Measurements from ENCODE around the gene FKBP6. TPM values are rescaled to one million over a fixed set of nuclear protein-coding genes. Genes with fewer than 3 reads are reported as not detected.

Gene FKBP6
- total RNA-seq, 1 experiment from 2014 or later: not detected

- Histone ChIP-seq H3K79me1 (ENCODE audit: insufficient read depth, low read depth, low read length, poor library complexity, severe bottlenecking) (no peaks in the 10 kb centered on the region), H3K9me3 (ENCODE audit: control insufficient read depth, low read depth, low read length) (no peaks in the 10 kb centered on the region), H3K56ac (ENCODE audit: insufficient read length, low read depth, low read length) (no peak overlapping the region), H3T11ph (ENCODE audit: low read length) (no peak overlapping the region), H2BK15ac (ENCODE audit: low read depth, low read length) (no peak overlapping the region), H4K20me1 (ENCODE audit: control insufficient read depth, insufficient read depth, insufficient read length) (no peaks in the 10 kb centered on the region), H4K91ac (ENCODE audit: insufficient read length, low read depth, low read length) (no peak overlapping the region), H3K9ac (ENCODE audit: extremely low read depth, insufficient read length, low read length) (no peak overlapping the region), H4K5ac (ENCODE audit: insufficient read length, low read depth, low read length) (no peak overlapping the region), H2BK20ac (ENCODE audit: low read depth, low read length, poor library complexity, severe bottlenecking) (no peak overlapping the region), H2AFZ (ENCODE audit: low read length) (no peak overlapping the region), H3K4me1 (ENCODE audit: insufficient read depth, low read length) (peaks cover 2% of the 10 kb centered on the region; the same call in 1 of the 2 replicates), H2BK12ac (ENCODE audit: insufficient read length, low read depth, low read length) (no peak overlapping the region), H3K27me3 (ENCODE audit: insufficient read depth, low read length) (no peaks in the 10 kb centered on the region), H4K8ac (replicated peaks; ENCODE audit: insufficient read length, low read depth, low read length) (no peak overlapping the region), H3K18ac (ENCODE audit: insufficient read length, low read depth, low read length) (no peak overlapping the region), H3K23ac (ENCODE audit: insufficient read length, low read depth, low read length) (no peak overlapping the region), H3K4ac (ENCODE audit: low read depth, low read length) (no peak overlapping the region), H3K79me2 (ENCODE audit: insufficient read depth, low read length) (no peaks in the 10 kb centered on the region), H3K14ac (ENCODE audit: insufficient read depth, low read length) (no peak overlapping the region), H2BK5ac (ENCODE audit: insufficient read length, low read length) (no peak overlapping the region), H2BK120ac (ENCODE audit: low read depth, low read length, poor library complexity, severe bottlenecking) (no peak overlapping the region), H3K4me2 (ENCODE audit: insufficient read depth, insufficient read length, low read length) (no peak overlapping the region), H2AK5ac (ENCODE audit: insufficient read length, low read length) (no peak overlapping the region), H3K27ac (ENCODE audit: insufficient read length, low read depth, low read length) (no peak overlapping the region), H3K23me2 (ENCODE audit: insufficient read length, low read depth, low read length, poor library complexity, severe bottlenecking) (no peaks in the 10 kb centered on the region)
- peaks cover 17 to 23% of the 10 kb centered on the region in 2 experiments for H3K4me1 Mint-ChIP-seq
- peak; percentile 79 for DNase-seq
- H3K36me3 Mint-ChIP-seq (ENCODE audit: insufficient read depth in 1 of 3, low read depth in 3 of 3): no peaks in the 10 kb centered on the region; a peak in 1 of 7 replicates
- H3K4me3 Mint-ChIP-seq: no peak overlapping the region
- WGBS (ENCODE audit: extremely low coverage, insufficient read length, low lambda C conversion rate): no CpG with 5 or more reads among the region's 7 CpGs
- no peak for TF ChIP-seq CTCF (conservative IDR thresholded peaks at IDR 0.05)
- H3K9me3 Mint-ChIP-seq: no peaks in the 10 kb centered on the region
- peaks cover 5% of the 10 kb centered on the region; the same call in 1 of the 2 replicates for H3K27me3 Mint-ChIP-seq (ENCODE audit: low read depth)
- H3K27ac Mint-ChIP-seq: no peak overlapping the region; a peak in 1 of 7 replicates
Measured at GRCh38 chr7:73340514-73340913, 12.6 kb downstream of the FKBP6 start.
